Loucy (cell line): ENCODE data around the gene TXNDC11.

Experiments
- H2AFZ ChIP-seq: fragments of 200-600 bp; sonication (generic); 2 replicates; pipeline ENCODE4 v1.6.0; 2016; ENCODE audit warnings: antibody characterized with exemption, mild to moderate bottlenecking, low read length, moderate library complexity
- H3F3A ChIP-seq: fragments of 200-600 bp; 2 replicates; pipeline ENCODE4 v1.6.0; 2016; ENCODE audit warnings: antibody characterized with exemption, low read depth, mild to moderate bottlenecking
- H3K27me3 ChIP-seq: fragments of 200-600 bp; sonication (generic); 2 replicates; pipeline ENCODE4 v1.6.1; 2014; ENCODE audit warnings: low read length, mild to moderate bottlenecking; ENCODE audit not compliant: insufficient read depth, poor library complexity, severe bottlenecking
- H3K36me3 ChIP-seq: fragments of 200-600 bp; sonication (generic); 2 replicates; pipeline ENCODE4 v1.6.1; 2016; ENCODE audit warnings: low read length; ENCODE audit not compliant: insufficient read depth
- H3K4me1 ChIP-seq: fragments of 200-600 bp; sonication (generic); 2 replicates; pipeline ENCODE4 v1.5.1; 2014; ENCODE audit warnings: low read length, mild to moderate bottlenecking; ENCODE audit not compliant: insufficient read depth, poor library complexity, severe bottlenecking
- H3K4me2 ChIP-seq: fragments of 200-600 bp; sonication (generic); 2 replicates; pipeline ENCODE4 v1.6.0; 2014; ENCODE audit warnings: antibody characterized with exemption, low read length, low read depth, mild to moderate bottlenecking; ENCODE audit not compliant: poor library complexity, severe bottlenecking
- H3K4me3 ChIP-seq: fragments of 200-600 bp; sonication (generic); 2 replicates; pipeline ENCODE4 v1.5.1; 2014; ENCODE audit warnings: low read length, mild to moderate bottlenecking, mixed read lengths; ENCODE audit not compliant: poor library complexity, severe bottlenecking
- H3K79me2 ChIP-seq: fragments of 200-600 bp; sonication (generic); 2 replicates; pipeline ENCODE4 v1.6.1; 2014; ENCODE audit warnings: low read length; ENCODE audit not compliant: insufficient read depth
- H3K9ac ChIP-seq: fragments of 200-600 bp; sonication (generic); 2 replicates; pipeline ENCODE4 v1.6.0; 2014; ENCODE audit warnings: mild to moderate bottlenecking, low read depth, low read length, moderate library complexity; ENCODE audit not compliant: poor library complexity, severe bottlenecking
- H3K9me2 ChIP-seq: fragments of 200-600 bp; sonication (generic); replicated peaks from 2 replicates; pipeline ENCODE4 v1.6.1; 2016; ENCODE audit warnings: low read depth, low read length, mixed read lengths
- H3K9me3 ChIP-seq: fragments of 200-600 bp; sonication (generic); 2 replicates; pipeline ENCODE4 v1.6.1; 2014; ENCODE audit warnings: mild to moderate bottlenecking, antibody characterized with exemption, low read length, low read depth; ENCODE audit not compliant: insufficient read depth
- H4K20me1 ChIP-seq: fragments of 200-600 bp; sonication (generic); 2 replicates; pipeline ENCODE4 v1.6.0; 2014; ENCODE audit warnings: antibody characterized with exemption, low read length, mild to moderate bottlenecking; ENCODE audit not compliant: insufficient read depth, poor library complexity, severe bottlenecking
- CTCF ChIP-seq: fragments of 200-600 bp; sonication (generic); conservative IDR thresholded peaks from 2 replicates; pipeline ENCODE4 v1.5.1; 2014; ENCODE audit warnings: mild to moderate bottlenecking, antibody characterized with exemption, low read length
- EZH2phosphoT487 ChIP-seq: fragments of 200-600 bp; IDR thresholded peaks from 2 replicates; pipeline ENCODE4 v1.6.1; 2018; ENCODE audit warnings: antibody characterized with exemption, mild to moderate bottlenecking, moderate library complexity, borderline replicate concordance

TXNDC11 gene

GRCh38 chr16:11731222-11731621 lies 11.4 kb downstream of the TXNDC11 start:
- Histone ChIP-seq H3K9me2 (no peaks in the 10 kb centered on the region), H3K9me3 (no peaks in the 10 kb centered on the region), H3K4me3 (no peak overlapping the region), H3F3A (no peaks in the 10 kb centered on the region), H3K4me2 (no peak overlapping the region), H3K36me3 (peaks cover 33% of the 10 kb centered on the region; the same call in 1 of the 2 replicates), H3K9ac (no peak overlapping the region), H3K27me3 (no peaks in the 10 kb centered on the region), H3K79me2 (peaks cover 5% of the 10 kb centered on the region; the same call in 1 of the 2 replicates), H4K20me1 (peaks cover 4% of the 10 kb centered on the region), H3K4me1 (no peaks in the 10 kb centered on the region), H2AFZ (no peak overlapping the region)
- TF ChIP-seq CTCF: no peak
- no peak for TF ChIP-seq EZH2phosphoT487

GRCh38 chr16:11729787-11730186 lies 12.9 kb downstream of the TXNDC11 start:
- Histone ChIP-seq H3K36me3 (peaks cover 26% of the 10 kb centered on the region; the same call in 1 of the 2 replicates), H3K27me3 (no peaks in the 10 kb centered on the region), H3K4me3 (no peak overlapping the region), H3K9ac (no peak overlapping the region), H3F3A (no peaks in the 10 kb centered on the region), H3K4me2 (no peak overlapping the region), H3K4me1 (no peaks in the 10 kb centered on the region), H2AFZ (no peak overlapping the region), H3K79me2 (0 out of 2 replicates have a peak, but pooled peaks cover 4% of the 10 kb centered on the region), H4K20me1 (no peaks in the 10 kb centered on the region), H3K9me2 (no peaks in the 10 kb centered on the region), H3K9me3 (no peaks in the 10 kb centered on the region)
- TF ChIP-seq EZH2phosphoT487 (no peak), CTCF (no peak)

- no peaks in the 10 kb centered on the region for H3K4me1 ChIP-seq
- no peak overlapping the region for H2AFZ ChIP-seq
- no peak overlapping the region for H3K4me2 ChIP-seq
- H3K9ac ChIP-seq: no peak overlapping the region
- no peaks in the 10 kb centered on the region for H4K20me1 ChIP-seq
- TF ChIP-seq EZH2phosphoT487: no peak
- TF ChIP-seq CTCF: no peak
- no peaks in the 10 kb centered on the region for H3F3A ChIP-seq
- H3K9me3 ChIP-seq: no peaks in the 10 kb centered on the region
- H3K9me2 ChIP-seq: no peaks in the 10 kb centered on the region
- H3K27me3 ChIP-seq: no peaks in the 10 kb centered on the region
- 0 out of 2 replicates have a peak, but pooled peaks cover 4% of the 10 kb centered on the region for H3K79me2 ChIP-seq
- H3K36me3 ChIP-seq: peaks cover 26% of the 10 kb centered on the region; the same call in 1 of the 2 replicates
- no peak overlapping the region for H3K4me3 ChIP-seq
These were observed 14.7 kb downstream of the TXNDC11 start for GRCh38 chr16:11727796-11728543.
